ENCODE measurements around the gene ART4.

ART4 gene

GRCh38 chr12:14814014-14814413 is 29.3 kb downstream of the ART4 start, which contains the start of gene SMCO3:
SMCO3 (minus strand) TSS chr12:14814182; CDS start chr12:14806680, 7,502 bp downstream.
- H3K27ac ChIP-seq (ENCODE audit: low read length) = no peak within 1 kb of the TSS
- no peak within 1 kb of the TSS for H2AFZ ChIP-seq (ENCODE audit: low read length)
- no peaks in the 10 kb centered on the region for H3F3A ChIP-seq (ENCODE audit: insufficient read depth, low read length)
- H3K9me2 ChIP-seq (replicated peaks; ENCODE audit: insufficient read depth, low read length) = no peaks in the 10 kb centered on the region
- no peaks in the 10 kb centered on the region for H3K36me3 ChIP-seq (replicated peaks; ENCODE audit: insufficient read depth, low read length)
- DNase-seq = no peak
- no peaks in the 10 kb centered on the region for H3K79me2 ChIP-seq (ENCODE audit: low read length)
- no peak within 1 kb of the TSS for H3K4me3 ChIP-seq (ENCODE audit: low read length)
- H3K27me3 ChIP-seq (replicated peaks; ENCODE audit: insufficient read depth, low read length) = no peaks in the 10 kb centered on the region
- peaks cover 4% of the 10 kb centered on the region; the same call in 1 of the 2 replicates for H3K4me1 ChIP-seq (ENCODE audit: low read length)
- H3K4me2 ChIP-seq (ENCODE audit: low read depth, low read length) = no peak within 1 kb of the TSS
- no peaks in the 10 kb centered on the region for H4K20me1 ChIP-seq (ENCODE audit: insufficient read depth, low read length)
- no peak within 1 kb of the TSS for H3K9ac ChIP-seq (ENCODE audit: low read length)
- no peaks in the 10 kb centered on the region for H3K9me3 ChIP-seq (replicated peaks; ENCODE audit: insufficient read depth, low read length)
- TF ChIP-seq CTCF (IDR thresholded peaks at IDR 0.05; ENCODE audit: low read length) (no peak), EZH2phosphoT487 (IDR thresholded peaks at IDR 0.05; ENCODE audit: low read length) (no peak), EZH2 (optimal IDR thresholded peaks at IDR 0.05; ENCODE audit: low read depth, low read length) (no peak)

- Histone ChIP-seq H4K20me1 (ENCODE audit: insufficient read depth, low read length) (no peaks in the 10 kb centered on the region), H3K27ac (ENCODE audit: low read length) (no peak overlapping the region), H3K27me3 (replicated peaks; ENCODE audit: insufficient read depth, low read length) (no peaks in the 10 kb centered on the region), H3K36me3 (replicated peaks; ENCODE audit: insufficient read depth, low read length) (no peaks in the 10 kb centered on the region), H3K9me2 (replicated peaks; ENCODE audit: insufficient read depth, low read length) (no peaks in the 10 kb centered on the region), H3K9ac (ENCODE audit: low read length) (no peak overlapping the region), H3K4me1 (ENCODE audit: low read length) (peaks cover 4% of the 10 kb centered on the region; the same call in 1 of the 2 replicates), H2AFZ (ENCODE audit: low read length) (no peak overlapping the region), H3K4me3 (ENCODE audit: low read length) (no peak overlapping the region), H3F3A (ENCODE audit: insufficient read depth, low read length) (no peaks in the 10 kb centered on the region), H3K79me2 (ENCODE audit: low read length) (no peaks in the 10 kb centered on the region), H3K4me2 (ENCODE audit: low read depth, low read length) (no peak overlapping the region), H3K9me3 (replicated peaks; ENCODE audit: insufficient read depth, low read length) (no peaks in the 10 kb centered on the region)
- DNase-seq = no peak
- TF ChIP-seq CTCF (IDR thresholded peaks at IDR 0.05; ENCODE audit: low read length) (no peak), EZH2phosphoT487 (IDR thresholded peaks at IDR 0.05; ENCODE audit: low read length) (no peak), EZH2 (optimal IDR thresholded peaks at IDR 0.05; ENCODE audit: low read depth, low read length) (no peak)
These were observed 31.8 kb downstream of the ART4 start for GRCh38 chr12:14811486-14811885.

- Histone ChIP-seq H3K36me3 (replicated peaks; ENCODE audit: insufficient read depth, low read length) (no peaks in the 10 kb centered on the region), H3K4me3 (ENCODE audit: low read length) (no peak overlapping the region), H3K27me3 (replicated peaks; ENCODE audit: insufficient read depth, low read length) (no peaks in the 10 kb centered on the region), H3K9ac (ENCODE audit: low read length) (no peak overlapping the region), H3K27ac (ENCODE audit: low read length) (no peak overlapping the region), H3K9me2 (replicated peaks; ENCODE audit: insufficient read depth, low read length) (no peaks in the 10 kb centered on the region), H3K4me1 (ENCODE audit: low read length) (peaks cover 4% of the 10 kb centered on the region; the same call in 1 of the 2 replicates), H3K4me2 (ENCODE audit: low read depth, low read length) (no peak overlapping the region), H3K9me3 (replicated peaks; ENCODE audit: insufficient read depth, low read length) (no peaks in the 10 kb centered on the region), H2AFZ (ENCODE audit: low read length) (no peak overlapping the region), H3K79me2 (ENCODE audit: low read length) (no peaks in the 10 kb centered on the region), H3F3A (ENCODE audit: insufficient read depth, low read length) (no peaks in the 10 kb centered on the region), H4K20me1 (ENCODE audit: insufficient read depth, low read length) (no peaks in the 10 kb centered on the region)
- DNase-seq = peak; percentile 45
- TF ChIP-seq EZH2 (optimal IDR thresholded peaks at IDR 0.05; ENCODE audit: low read depth, low read length) (no peak), CTCF (IDR thresholded peaks at IDR 0.05; ENCODE audit: low read length) (peak; percentile 46)
These were observed 32.3 kb downstream of the ART4 start for GRCh38 chr12:14810953-14811483.

Measured in MM.1S (cell line).